Mucosa of descending colon (tissue), 3 donors: ENCODE measurements around the gene PDSS1. TPM values are rescaled to one million over a fixed set of nuclear protein-coding genes. Genes with fewer than 3 reads are reported as not detected.

Source experiments
- ATAC-seq: fragments of 200-7000 bp; cut with Tn5 transposase; one replicate; pipeline ENCODE4 v1.9.1; 2020; ENCODE audit warnings: mild to moderate bottlenecking, moderate library complexity
- DNase-seq, 3 donors: peaks; one replicate each; pipeline ENCODE4 v3.0.0-alpha.2; 2020
- H3K36me3 ChIP-seq: fragments of 200-600 bp; one replicate; pipeline ENCODE4 v1.8.0; 2021; ENCODE audit warnings: low read depth, mild to moderate bottlenecking
- H3K4me1 ChIP-seq: fragments of 200-600 bp; one replicate; pipeline ENCODE4 v1.8.0; 2021; ENCODE audit warnings: low read depth, mild to moderate bottlenecking
- H3K4me3 ChIP-seq: fragments of 200-600 bp; one replicate; pipeline ENCODE4 v1.8.0; 2021; ENCODE audit warnings: mild to moderate bottlenecking
- H3K9me3 ChIP-seq: fragments of 200-600 bp; one replicate; pipeline ENCODE4 v1.8.0; 2021; ENCODE audit warnings: mild to moderate bottlenecking
- CTCF ChIP-seq: fragments of 200-600 bp; IDR thresholded peaks from one replicate; pipeline ENCODE4 v1.8.0; 2022; ENCODE audit warnings: antibody characterized with exemption, mild to moderate bottlenecking
- intact Hi-C, 2 donors: fragments of 100-400 bp; cut with DNase I in 1 of 2; cut with micrococcal nuclease in 1 of 2; formaldehyde crosslinking; loops; one replicate each; pipeline versions ENCODE4 v1.11.0 to v1.11.1; 2022; cut with DNase I, micrococcal nuclease
- total RNA-seq, 3 donors: library from RNA; stranded (reverse); fragmentation: NEBNext Ultra II Directional in 2 of 3; extraction: Animal tissue kit (Norgen Biotek cat#: 25700) in 2 of 3; gene quantifications; one replicate each; pipeline versions ENCODE4 v1.2.1 to v1.2.4, GENCODE V29; 2021 to 2023
- donor health status: DM: no; HTN: no; CAD: no; lungs with moderate emphysema.
- donor health status: DM: no; HTN: no; CAD: no.
- donor health status: DM: no; HTN: yes; CAD: no.

Gene PDSS1
- total RNA-seq, 3 donors from 2014 or later = 16.0 to 27.9 (median 24.6) TPM

- ATAC-seq = peak; percentile 96
- no peak overlapping the region for H3K4me3 ChIP-seq
- peak; percentile 62 to 82 (median 63) for DNase-seq
- intact Hi-C loops = no loop called here
- H3K9me3 ChIP-seq = no peaks in the 10 kb centered on the region
- H3K36me3 ChIP-seq = no peaks in the 10 kb centered on the region
- H3K4me1 ChIP-seq = peaks cover 20% of the 10 kb centered on the region
- no peak for TF ChIP-seq CTCF
Observed at GRCh38 chr10:26714415-26715136, 17.1 kb downstream of the PDSS1 start.

- TF ChIP-seq CTCF = no peak
- no peaks in the 10 kb centered on the region for H3K9me3 ChIP-seq
- no peaks in the 10 kb centered on the region for H3K36me3 ChIP-seq
- DNase-seq (peak in 1 of 3 donors; percentile 28), ATAC-seq (peak; percentile 35)
- H3K4me1 ChIP-seq = peaks cover 20% of the 10 kb centered on the region
- intact Hi-C loops = no loop called here
- H3K4me3 ChIP-seq = no peak overlapping the region
Observed at GRCh38 chr10:26715137-26715487, 17.6 kb downstream of the PDSS1 start.

- peaks cover 20% of the 10 kb centered on the region for H3K4me1 ChIP-seq
- H3K9me3 ChIP-seq = no peaks in the 10 kb centered on the region
- ATAC-seq (no peak), DNase-seq (no peak)
- no peak overlapping the region for H3K4me3 ChIP-seq
- no peaks in the 10 kb centered on the region for H3K36me3 ChIP-seq
- intact Hi-C loops = no loop called here
- TF ChIP-seq CTCF = no peak
Observed at GRCh38 chr10:26717476-26717875, 20.0 kb downstream of the PDSS1 start.

GRCh38 chr10:26721561-26721960 lies 24.1 kb downstream of the PDSS1 start:
- ATAC-seq = peak; percentile 65
- intact Hi-C loops = no loop called here
- Histone ChIP-seq H3K4me1 (peaks cover 8% of the 10 kb centered on the region), H3K36me3 (no peaks in the 10 kb centered on the region), H3K4me3 (no peak overlapping the region), H3K9me3 (no peaks in the 10 kb centered on the region)
- TF ChIP-seq CTCF = no peak
- DNase-seq = no peak

- ATAC-seq = no peak
Observed at GRCh38 chr10:26723016-26723415, 25.5 kb downstream of the PDSS1 start.

More at GRCh38 chr10:26723016-26723415, 25.5 kb downstream of the PDSS1 start:
- Histone ChIP-seq H3K36me3 (peaks cover 3% of the 10 kb centered on the region), H3K4me3 (no peak overlapping the region), H3K4me1 (peaks cover 4% of the 10 kb centered on the region), H3K9me3 (no peaks in the 10 kb centered on the region)
- DNase-seq = no peak
- intact Hi-C loops = no loop called here
- no peak for TF ChIP-seq CTCF
